Measurements from ENCODE around the gene RAB37.

Gene RAB37

GRCh38 chr17:74776990-74777389 is 39.9 kb downstream of the RAB37 start:
- no peak for DNase-seq (ENCODE audit: low read depth in 2 of 2, low spot score in 1 of 2)

- DNase-seq (ENCODE audit: low read depth in 2 of 2, low spot score in 1 of 2), result no peak
Measured at GRCh38 chr17:74777901-74778515, 41.0 kb downstream of the RAB37 start.

- no peak for DNase-seq (ENCODE audit: low read depth in 2 of 2, low spot score in 1 of 2)
Measured at GRCh38 chr17:74778960-74779359, 41.9 kb downstream of the RAB37 start.

GRCh38 chr17:74779501-74779900 is 42.4 kb downstream of the RAB37 start:
- DNase-seq (ENCODE audit: low read depth in 2 of 2, low spot score in 1 of 2), result no peak

GRCh38 chr17:74779948-74780400 is 42.9 kb downstream of the RAB37 start:
- DNase-seq (ENCODE audit: low read depth in 2 of 2, low spot score in 1 of 2), result peak in 1 of 2 donors; percentile 14

GRCh38 chr17:74780443-74781238 is 43.6 kb downstream of the RAB37 start:
- no peak for DNase-seq (ENCODE audit: low read depth in 2 of 2, low spot score in 1 of 2)

- DNase-seq (ENCODE audit: low read depth in 2 of 2, low spot score in 1 of 2), result no peak
Measured at GRCh38 chr17:74782571-74782970, 45.5 kb downstream of the RAB37 start.

- DNase-seq (ENCODE audit: low read depth in 2 of 2, low spot score in 1 of 2), result no peak
Measured at GRCh38 chr17:74784125-74784810, 47.2 kb downstream of the RAB37 start.

- DNase-seq (ENCODE audit: low read depth in 2 of 2, low spot score in 1 of 2), result no peak
Measured at GRCh38 chr17:74785096-74785980, 48.3 kb downstream of the RAB37 start.

GRCh38 chr17:74785981-74786360 is 48.9 kb downstream of the RAB37 start:
- DNase-seq (ENCODE audit: low read depth in 2 of 2, low spot score in 1 of 2), result no peak

GRCh38 chr17:74786431-74787055 is 49.5 kb downstream of the RAB37 start:
- no peak for DNase-seq (ENCODE audit: low read depth in 2 of 2, low spot score in 1 of 2)

GRCh38 chr17:74790161-74791058 is 53.4 kb downstream of the RAB37 start:
- no peak for DNase-seq (ENCODE audit: low read depth in 2 of 2, low spot score in 1 of 2)

GRCh38 chr17:74792586-74793105 is 55.6 kb downstream of the RAB37 start:
- DNase-seq (ENCODE audit: low read depth in 2 of 2, low spot score in 1 of 2), result no peak

- DNase-seq (ENCODE audit: low read depth in 2 of 2, low spot score in 1 of 2), result no peak
Measured at GRCh38 chr17:74795327-74796020, 58.4 kb downstream of the RAB37 start.

- no peak for DNase-seq (ENCODE audit: low read depth in 2 of 2, low spot score in 1 of 2)
Measured at GRCh38 chr17:74796211-74796610, 59.2 kb downstream of the RAB37 start.

- no peak for DNase-seq (ENCODE audit: low read depth in 2 of 2, low spot score in 1 of 2)
Measured at GRCh38 chr17:74796866-74797265, 59.8 kb downstream of the RAB37 start.

All from stimulated activated CD8-positive, alpha-beta memory T cell treated with anti-CD3 and anti-CD28 coated beads, Interleukin-4, amount 100 ng/mL, for 4 hours (primary cell).